HG02870 (cell line): ENCODE measurements around the gene PI4KB.
"Not testable (repeated sequence)": the region's sequence is repeated elsewhere in the genome, so short reads cannot be mapped to it uniquely, and the experiment has no call there.

ENCODE experiments used
- ATAC-seq: cut with Tn5 transposase; IDR thresholded peaks from one replicate; pipeline ENCODE4 v1.9.1; 2021; ENCODE audit warnings: mild to moderate bottlenecking, moderate library complexity; ENCODE audit not compliant: unreplicated experiment

PI4KB gene

GRCh38 chr1:151281969-151282882, 45.0 kb downstream of the PI4KB start, which contains the start of gene ZNF687:
Gene ZNF687, plus strand, starts transcription at chr1:151282299. Its CDS starts 3,993 bp downstream, at chr1:151286292.
- ATAC-seq, result peak; percentile 86

- peak; percentile 31 for ATAC-seq
These were observed 45.8 kb downstream of the PI4KB start for GRCh38 chr1:151281225-151281968.

- ATAC-seq, result no peak
These were observed 50.0 kb downstream of the PI4KB start for GRCh38 chr1:151277249-151277648.

DNA sequence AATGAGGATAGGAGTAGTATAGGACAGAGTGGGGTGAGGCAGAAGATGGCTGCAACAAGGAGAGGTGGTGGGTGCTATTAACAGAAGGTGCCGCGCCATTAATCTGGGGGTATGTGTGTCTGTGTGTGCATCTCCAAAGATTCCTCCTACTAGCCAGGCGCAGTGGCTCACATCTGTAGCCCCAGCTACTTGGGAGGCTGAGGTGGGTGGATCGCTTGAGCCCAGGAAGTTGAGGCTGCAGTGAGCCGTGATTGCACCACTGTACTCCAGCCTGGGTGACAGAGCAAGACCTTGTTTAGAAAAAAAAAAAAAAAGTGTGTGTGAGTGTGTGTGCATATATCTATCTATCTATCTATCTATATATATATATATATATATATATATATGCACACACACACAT, 51.9 kb downstream of the PI4KB start:
- ATAC-seq, result not testable (repeated sequence)

- no peak for ATAC-seq
These were observed 53.2 kb downstream of the PI4KB start for GRCh38 chr1:151273924-151274466.

DNA sequence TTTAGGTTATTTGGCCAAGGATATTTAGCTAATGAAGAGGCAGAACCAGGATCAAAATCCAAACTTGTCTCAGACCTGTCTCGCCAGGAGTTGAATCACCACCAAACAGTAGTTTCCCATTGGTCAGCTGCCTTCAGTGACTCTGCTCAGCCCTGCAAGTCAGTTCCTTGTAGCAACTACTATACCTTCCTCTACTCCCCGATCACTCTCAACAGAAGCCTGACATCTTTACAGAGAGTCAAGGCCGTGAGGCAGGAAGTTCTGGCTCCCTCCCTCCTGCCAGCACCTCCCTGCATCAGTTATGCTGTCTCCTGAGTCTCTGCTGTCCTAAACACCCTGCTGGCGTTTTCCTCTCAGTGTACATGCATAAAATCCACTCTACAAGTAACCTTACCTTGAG, 59.5 kb downstream of the PI4KB start:
- ATAC-seq, result no peak

DNA sequence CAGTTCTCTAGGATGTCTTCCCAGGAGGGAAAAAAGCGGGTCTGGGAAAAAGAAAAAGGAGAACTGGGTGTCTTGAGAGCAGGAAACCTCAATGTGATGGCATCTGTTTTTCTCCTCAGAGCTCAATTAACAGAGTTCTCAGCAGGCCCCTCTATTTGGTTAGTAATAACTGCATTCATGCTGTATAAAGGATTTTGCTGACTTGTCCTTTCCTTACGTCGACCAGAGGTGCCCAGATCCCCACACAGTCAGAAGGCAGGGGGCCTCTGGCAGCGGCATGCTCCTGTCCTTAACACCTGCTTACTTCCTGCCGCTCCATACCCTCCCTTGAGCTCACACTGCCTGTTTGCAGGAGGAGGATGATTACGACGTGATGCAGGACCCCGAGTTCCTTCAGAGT, 60.4 kb downstream of the PI4KB start:
- no peak for ATAC-seq

DNA sequence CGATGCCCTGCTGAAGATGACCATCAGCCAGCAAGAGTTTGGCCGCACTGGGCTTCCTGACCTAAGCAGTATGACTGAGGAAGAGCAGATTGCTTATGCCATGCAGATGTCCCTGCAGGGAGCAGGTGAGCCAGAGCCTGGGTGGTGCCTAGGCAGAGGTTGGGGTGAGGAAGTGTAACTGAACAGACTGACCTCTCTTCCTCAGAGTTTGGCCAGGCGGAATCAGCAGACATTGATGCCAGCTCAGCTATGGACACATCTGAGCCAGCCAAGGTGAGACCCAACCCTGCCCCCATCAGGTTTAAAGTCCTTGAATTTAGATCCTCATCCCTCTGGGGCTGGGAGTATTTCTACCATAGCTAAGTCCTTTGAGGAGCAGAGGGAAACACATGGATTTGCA, 60.9 kb downstream of the PI4KB start:
- no peak for ATAC-seq

- no peak for ATAC-seq
These were observed 61.6 kb downstream of the PI4KB start for GRCh38 chr1:151265446-151266236.

DNA sequence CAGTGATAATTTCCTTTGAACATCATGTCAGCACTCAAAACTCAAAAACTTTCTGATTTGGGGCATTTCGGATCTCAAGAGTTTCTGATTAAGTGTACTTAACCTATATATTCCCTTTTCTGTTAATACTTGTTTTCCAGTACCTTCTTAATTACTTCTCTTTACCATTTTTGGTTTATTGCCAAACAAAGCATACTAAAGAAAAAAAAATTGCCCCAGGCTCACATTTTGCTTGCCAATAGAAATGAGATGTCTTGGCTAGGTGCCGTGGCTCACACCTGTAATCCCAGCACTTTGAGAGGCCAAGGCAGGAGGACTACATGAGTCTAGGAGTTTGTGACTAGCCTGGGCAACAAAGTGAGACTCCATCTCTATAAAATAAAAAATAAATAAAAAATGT, 67.9 kb downstream of the PI4KB start:
- ATAC-seq, result no peak

DNA sequence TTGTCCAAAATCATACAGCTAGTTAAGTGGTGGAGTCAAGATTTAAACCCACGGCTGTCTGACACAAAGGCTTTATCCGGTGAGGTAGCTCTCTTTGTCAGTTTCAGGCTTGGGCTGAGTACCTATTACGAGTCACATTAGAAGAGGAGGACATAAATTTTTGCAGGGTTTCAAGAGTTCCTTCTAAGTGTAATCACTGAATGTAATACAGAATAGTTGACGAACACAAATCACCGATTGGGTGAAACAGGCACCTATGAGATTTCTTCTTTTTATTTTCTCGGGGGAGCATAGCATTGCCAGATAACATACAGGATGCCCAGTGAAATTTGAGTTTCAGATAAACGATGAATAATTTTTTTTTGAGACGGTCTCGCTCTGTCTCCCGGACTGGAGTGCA, 71.8 kb downstream of the PI4KB start:
- no peak for ATAC-seq

DNA sequence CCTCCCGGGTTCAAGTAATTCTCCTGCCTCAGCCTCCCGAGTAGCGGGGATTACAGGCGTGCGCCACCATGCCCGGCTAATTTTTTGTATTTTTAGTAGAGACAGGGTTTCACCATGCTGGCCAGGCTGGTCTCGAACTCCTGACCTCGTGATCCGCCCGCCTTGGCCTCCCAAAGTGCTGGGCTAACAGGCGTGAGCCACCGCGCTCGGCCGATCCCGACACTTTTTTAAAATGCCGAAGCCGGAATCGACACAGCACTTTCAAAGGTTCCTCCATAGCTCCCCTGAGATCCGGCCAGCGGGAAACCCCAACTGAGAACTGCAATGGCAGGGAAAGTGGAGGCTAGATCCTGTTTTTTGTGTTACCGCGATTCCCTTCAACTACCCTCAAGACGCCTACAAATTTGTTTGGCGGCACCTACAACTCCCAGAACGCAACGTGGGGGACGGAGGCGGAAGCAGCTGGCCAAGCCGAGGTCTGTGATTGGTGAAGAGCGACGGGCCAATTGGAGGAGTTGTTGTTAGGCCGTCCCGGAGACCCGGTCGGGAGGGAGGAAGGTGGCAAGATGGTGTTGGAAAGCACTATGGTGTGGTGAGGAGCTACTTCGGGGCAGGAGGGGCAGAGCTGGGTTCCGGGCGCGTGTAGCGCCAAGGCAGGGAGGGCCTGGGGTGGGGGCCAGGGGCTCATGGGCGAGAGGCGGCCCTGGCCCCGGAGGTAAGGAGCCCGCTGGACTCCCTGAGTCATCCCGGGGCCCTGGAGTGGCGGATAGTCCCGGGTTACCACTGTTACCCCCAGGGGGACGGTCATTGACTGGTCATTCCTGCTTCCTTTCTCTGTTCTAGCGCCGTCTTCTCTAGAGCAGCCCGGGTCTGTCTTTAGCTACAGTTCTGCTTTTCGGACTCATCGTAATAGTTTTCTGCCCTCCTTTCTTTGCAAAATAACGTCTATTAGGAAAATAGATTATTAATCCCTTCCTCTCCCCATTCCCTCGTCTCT, 72.7 kb downstream of the PI4KB start, which contains the start of gene PSMD4:
Gene PSMD4, plus strand, starts transcription at position 518 of the 997 bp plus-strand sequence. Its CDS starts 49 bp downstream, at position 567.
- peak; percentile 91 for ATAC-seq

DNA sequence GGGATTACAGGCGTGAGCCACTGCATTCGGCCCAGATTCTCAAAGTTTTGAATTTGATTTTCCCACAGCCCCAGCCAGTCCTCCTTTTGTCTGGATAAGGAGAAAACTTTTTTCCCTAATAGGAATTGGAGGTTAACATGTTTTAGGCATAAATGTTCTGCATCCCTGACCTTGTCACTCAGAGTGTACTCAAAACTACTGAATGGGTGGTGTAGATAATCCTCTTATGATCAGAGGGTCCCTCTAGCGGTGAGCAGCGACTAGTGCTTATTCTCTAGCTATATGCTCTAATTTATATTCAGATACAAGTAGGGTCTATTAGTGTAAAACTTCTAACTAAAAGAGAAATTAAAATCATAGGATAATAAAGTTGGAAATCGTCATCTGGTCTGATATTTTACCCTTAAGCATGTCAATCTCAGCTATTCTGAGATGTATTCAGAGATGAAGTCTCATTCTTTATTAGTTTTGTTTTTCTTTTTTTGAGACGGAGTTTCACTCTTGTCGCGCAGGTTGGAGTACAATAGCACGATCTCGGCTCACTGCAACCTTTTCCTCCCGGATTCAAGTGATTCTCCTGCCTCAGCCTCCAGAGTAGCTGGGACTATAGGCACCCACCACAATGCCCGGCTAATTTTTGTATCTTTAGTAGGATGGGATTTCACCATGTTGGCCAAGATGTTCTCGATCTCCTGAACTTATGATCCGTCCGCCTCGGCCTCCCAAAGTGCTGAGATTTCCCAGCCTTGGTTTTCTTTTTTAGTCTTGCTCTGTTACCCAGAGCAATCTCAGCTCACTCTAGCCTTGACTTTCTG, 75.4 kb downstream of the PI4KB start:
- ATAC-seq, result no peak

DNA sequence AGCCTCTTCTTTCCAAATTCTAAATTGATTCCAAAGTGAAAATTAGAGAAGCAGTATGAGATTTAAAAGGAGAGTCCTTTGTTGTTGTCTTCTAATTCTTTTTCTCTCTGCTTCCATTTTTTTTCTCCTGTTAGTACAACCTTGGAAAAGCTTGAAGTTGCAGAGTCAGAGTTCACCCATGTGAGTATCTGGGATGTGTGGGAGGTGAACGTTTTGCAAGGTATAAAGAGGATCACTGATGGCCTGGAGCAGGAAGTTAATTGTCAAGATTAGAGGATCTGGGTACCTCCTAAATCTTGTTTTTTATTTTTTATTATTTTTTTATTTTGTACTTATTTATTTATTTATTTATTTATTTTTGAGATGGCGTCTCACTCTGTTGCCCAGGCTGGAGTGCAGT, 80.4 kb downstream of the PI4KB start:
- ATAC-seq, result no peak

- no peak for ATAC-seq
These were observed 83.5 kb downstream of the PI4KB start for GRCh38 chr1:151243683-151244216.

DNA sequence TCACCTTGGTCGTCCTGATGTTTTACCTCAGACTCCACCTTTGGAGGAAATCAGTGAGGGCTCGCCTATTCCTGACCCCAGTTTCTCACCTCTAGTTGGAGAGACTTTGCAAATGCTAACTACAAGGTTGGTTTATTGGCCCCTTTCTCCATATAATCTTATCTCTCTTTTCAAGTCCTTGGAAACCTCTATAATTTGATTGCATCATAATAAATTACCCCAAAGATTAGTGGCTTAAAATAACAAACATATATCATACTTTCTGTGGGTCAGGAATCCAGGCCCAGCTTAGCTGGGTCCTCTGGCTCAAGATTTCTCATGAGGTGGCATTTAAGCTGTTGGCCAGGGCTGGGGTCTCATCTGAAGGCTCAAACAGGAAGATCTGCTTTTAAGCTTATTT, 84.8 kb downstream of the PI4KB start:
- no peak for ATAC-seq
